ENCODE data around the gene KRT12. TPM values are rescaled to one million over a fixed set of nuclear protein-coding genes. Genes with fewer than 3 reads are reported as not detected.

The KRT12 gene
- total and polyA plus RNA-seq, 2 of the 4 experiments (the other 2 are of a cell fraction), result not detected

DNA sequence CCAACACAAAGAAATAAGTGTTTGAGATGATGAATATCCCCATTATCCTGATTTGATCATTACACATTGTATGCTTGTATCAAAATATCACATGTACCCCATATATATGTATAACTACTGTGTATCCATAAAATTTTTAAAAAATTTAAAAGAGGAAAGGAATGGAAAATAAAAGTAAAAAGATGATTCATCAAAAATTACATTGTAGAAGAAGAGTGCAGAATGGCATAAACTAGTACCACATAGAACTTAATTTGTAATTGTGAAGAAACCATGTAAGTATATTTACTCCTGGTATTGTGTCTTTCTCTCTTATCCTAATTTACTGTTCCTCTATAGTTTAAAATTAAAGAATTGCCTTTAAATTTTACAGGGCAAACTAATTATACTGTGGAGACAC lies 33.1 kb downstream of the KRT12 start:
- no peak overlapping the region for H3K56ac ChIP-seq (ENCODE audit: extremely low read depth, insufficient read depth, low read length)
- H4K5ac ChIP-seq (ENCODE audit: low read depth, low read length), result no peak overlapping the region
- H4K20me1 ChIP-seq (ENCODE audit: insufficient read depth, low read length), result no peaks in the 10 kb centered on the region
- H3K27ac ChIP-seq (ENCODE audit: insufficient read depth, low read length), result no peak overlapping the region
- H3K18ac ChIP-seq (ENCODE audit: low read depth, low read length), result no peak overlapping the region
- BruUV-seq (replicated peaks), result no TSS peak
- peaks cover 8% of the 10 kb centered on the region for H3K36me3 ChIP-seq (ENCODE audit: control insufficient read depth, insufficient read depth, low read length)
- no peak overlapping the region for H2BK20ac ChIP-seq (ENCODE audit: low read depth, low read length)
- H3K4ac ChIP-seq (ENCODE audit: low read depth, low read length), result no peak overlapping the region
- no peak overlapping the region for H4K91ac ChIP-seq (ENCODE audit: insufficient read depth, low read depth, low read length)
- peaks cover 0 to 9% of the 10 kb centered on the region in 2 experiments; a peak in 2 of 4 replicates for H3K79me1 ChIP-seq (ENCODE audit: low read depth in 1 of 2, low read length in 2 of 2)
- intact Hi-C loops (cut with micrococcal nuclease) (no loop called here), dilution Hi-C loops (cut with HindIII; ENCODE audit: low sequenced_read_pairs, unreplicated experiment) (no loop called here), in situ Hi-C loops (cut with MboI; ENCODE audit: low sequenced_read_pairs) (no loop called here)
- H2BK15ac ChIP-seq (ENCODE audit: low read depth, low read length), result no peak overlapping the region
- H3K4me3 ChIP-seq (ENCODE audit: insufficient read depth, low read depth, low read length), result no peak overlapping the region
- H2AFZ ChIP-seq (replicated peaks; ENCODE audit: low read length, poor library complexity), result no peak overlapping the region
- no peak overlapping the region for H2BK120ac ChIP-seq (ENCODE audit: low read depth, low read length)
- H2AK5ac ChIP-seq (ENCODE audit: low read depth, low read length), result no peak overlapping the region
- no peak overlapping the region for H2BK5ac ChIP-seq (ENCODE audit: low read depth, low read length, poor library complexity, severe bottlenecking)
- no peak overlapping the region for H3K4me2 ChIP-seq (ENCODE audit: low read depth, low read length)
- no peaks in the 10 kb centered on the region for H3K4me1 ChIP-seq (ENCODE audit: control insufficient read depth, insufficient read depth, low read length)
- no peak overlapping the region for H2AK9ac ChIP-seq (replicated peaks; ENCODE audit: low read depth, low read length, poor library complexity)
- H4K8ac ChIP-seq (ENCODE audit: low read depth in 2 of 2, low read length in 2 of 2), result no peak overlapping the region
- ChIA-PET CTCF (no interaction called here), POLR2A (ENCODE audit: unreplicated experiment) (no interaction called here)
- H3K9me1 ChIP-seq (ENCODE audit: insufficient read depth, low read length), result 0 out of 2 replicates have a peak, but pooled peaks cover 4% of the 10 kb centered on the region
- no peak overlapping the region for H3K14ac ChIP-seq (replicated peaks; ENCODE audit: low read depth, low read length)
- TF ChIP-seq RCOR1 (IDR thresholded peaks at IDR 0.05; ENCODE audit: insufficient replicate concordance, low read length) (no peak), RAD21 (IDR thresholded peaks at IDR 0.05; ENCODE audit: low read length) (no peak), SMC3 (IDR thresholded peaks at IDR 0.05; ENCODE audit: low read depth, low read length) (no peak), NFE2L2 (IDR thresholded peaks at IDR 0.05; ENCODE audit: low read depth, low read length) (no peak)
- TF ChIP-seq, protein P1, sequence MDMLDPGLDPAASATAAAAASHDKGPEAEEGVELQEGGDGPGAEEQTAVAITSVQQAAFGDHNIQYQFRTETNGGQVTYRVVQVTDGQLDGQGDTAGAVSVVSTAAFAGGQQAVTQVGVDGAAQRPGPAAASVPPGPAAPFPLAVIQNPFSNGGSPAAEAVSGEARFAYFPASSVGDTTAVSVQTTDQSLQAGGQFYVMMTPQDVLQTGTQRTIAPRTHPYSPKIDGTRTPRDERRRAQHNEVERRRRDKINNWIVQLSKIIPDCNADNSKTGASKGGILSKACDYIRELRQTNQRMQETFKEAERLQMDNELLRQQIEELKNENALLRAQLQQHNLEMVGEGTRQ (IDR thresholded peaks at IDR 0.05; ENCODE audit: low read depth, low read length), result no peak
- no peak for DNase-seq
- no peak overlapping the region for H3K9ac ChIP-seq (ENCODE audit: low read depth, low read length)
- H3K27me3 ChIP-seq (ENCODE audit: control insufficient read depth, insufficient read depth, low read length), result no peaks in the 10 kb centered on the region
- ATAC-seq (ENCODE audit: low read depth), result no peak
- no peak overlapping the region for H3K23ac ChIP-seq (ENCODE audit: low read depth, low read length)
- no peaks in the 10 kb centered on the region for H3K9me3 ChIP-seq (ENCODE audit: control insufficient read depth, insufficient read depth, low read length)

Measured in IMR-90 (cell line).